HCT116 (cell line): ENCODE results near the gene MAP3K10.

Experiments
- EGR1 ChIP-seq: IDR thresholded peaks from 2 replicates; pipeline ENCODE4 v1.6.1; 2012; ENCODE audit warnings: low read depth
- EZH2 ChIP-seq: fragments of 200-600 bp; sonication (generic); IDR thresholded peaks from 2 replicates; pipeline ENCODE4 v1.6.1; 2017; ENCODE audit warnings: antibody characterized with exemption, mixed run types
- POLR2A ChIP-seq: IDR thresholded peaks from 2 replicates; pipeline ENCODE4 v1.7.0; 2011; ENCODE audit warnings: borderline replicate concordance; ENCODE audit not compliant: insufficient read depth, insufficient read length; ENCODE audit errors: extremely low read depth
- POLR2AphosphoS5 ChIP-seq: IDR thresholded peaks from 2 replicates; pipeline ENCODE4 v1.6.1; 2011; ENCODE audit warnings: mild to moderate bottlenecking, low read depth, low read length, moderate library complexity
- REST ChIP-seq: IDR thresholded peaks from 2 replicates; pipeline ENCODE4 v1.6.1; 2012; ENCODE audit warnings: low read depth
- SP1 ChIP-seq: IDR thresholded peaks from 2 replicates; pipeline ENCODE4 v1.6.1; 2012; ENCODE audit warnings: low read depth
- YY1 ChIP-seq: IDR thresholded peaks from 2 replicates; pipeline ENCODE4 v1.6.1; 2011; ENCODE audit warnings: low read length, low read depth, moderate library complexity, mild to moderate bottlenecking; ENCODE audit not compliant: insufficient replicate concordance; ENCODE audit errors: extremely low read depth
- ZFX ChIP-seq: fragments of 450-650 bp; IDR thresholded peaks from 2 replicates; pipeline ENCODE4 v1.6.1; 2017
- ZNF274 ChIP-seq: fragments of 200-500 bp; sonication (Bioruptor generic); IDR thresholded peaks from 2 replicates; pipeline ENCODE4 v1.6.1; 2014; ENCODE audit warnings: mild to moderate bottlenecking, low read depth, low read length, inconsistent platforms
- TF ChIP-seq, protein P1 (sequence below): IDR thresholded peaks from 2 replicates; pipeline ENCODE4 v1.6.1; 2012
- TF ChIP-seq, protein P2 (sequence below), 3 experiments: fragments of 200-600 bp in 1 of 3; sonication (generic) in 1 of 3; IDR thresholded peaks in 2 of 3; conservative IDR thresholded peaks in 1 of 3; 2 replicates each; pipeline ENCODE4 v1.5.1; 2012 to 2017; ENCODE audit warnings: low read depth in 2 of 3, low read length in 2 of 3, antibody characterized with exemption in 1 of 3, borderline replicate concordance in 1 of 3, control low read depth in 1 of 3, mild to moderate bottlenecking in 1 of 3, mixed read lengths in 1 of 3, mixed run types in 1 of 3, moderate library complexity in 1 of 3; ENCODE audit not compliant: insufficient read depth in 1 of 3

DNA sequence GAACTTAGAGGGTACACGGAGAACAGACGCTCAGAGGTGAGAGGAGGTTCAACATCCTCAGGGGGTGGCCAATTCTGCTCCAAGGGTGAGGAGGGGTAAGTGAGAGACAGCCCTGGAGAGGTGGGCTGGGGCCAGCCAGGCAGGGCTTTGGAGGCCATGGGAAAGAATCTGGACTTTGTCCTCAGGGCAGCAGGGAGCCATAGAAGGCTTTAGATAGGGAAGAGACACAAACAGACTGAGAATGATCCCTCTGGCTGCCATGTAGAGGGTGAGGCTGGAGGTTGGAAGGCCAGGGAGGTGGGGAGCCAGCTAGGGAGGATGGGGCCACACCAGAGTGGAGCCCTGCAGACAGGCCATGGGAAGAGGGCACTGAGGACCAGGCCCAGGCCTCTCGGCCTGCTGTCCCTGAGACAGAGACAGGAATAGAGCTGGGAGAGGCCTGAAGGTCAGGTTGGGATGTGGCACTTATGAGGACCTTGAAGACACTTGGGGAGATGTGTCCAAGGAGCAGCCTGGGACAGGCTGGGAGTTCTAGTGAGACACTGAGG is 64.5 kb downstream of the MAP3K10 start:
- TF ChIP-seq POLR2A = no peak
- TF ChIP-seq, protein P1, sequence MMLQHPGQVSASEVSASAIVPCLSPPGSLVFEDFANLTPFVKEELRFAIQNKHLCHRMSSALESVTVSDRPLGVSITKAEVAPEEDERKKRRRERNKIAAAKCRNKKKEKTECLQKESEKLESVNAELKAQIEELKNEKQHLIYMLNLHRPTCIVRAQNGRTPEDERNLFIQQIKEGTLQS = no peak
- TF ChIP-seq, protein P2, sequence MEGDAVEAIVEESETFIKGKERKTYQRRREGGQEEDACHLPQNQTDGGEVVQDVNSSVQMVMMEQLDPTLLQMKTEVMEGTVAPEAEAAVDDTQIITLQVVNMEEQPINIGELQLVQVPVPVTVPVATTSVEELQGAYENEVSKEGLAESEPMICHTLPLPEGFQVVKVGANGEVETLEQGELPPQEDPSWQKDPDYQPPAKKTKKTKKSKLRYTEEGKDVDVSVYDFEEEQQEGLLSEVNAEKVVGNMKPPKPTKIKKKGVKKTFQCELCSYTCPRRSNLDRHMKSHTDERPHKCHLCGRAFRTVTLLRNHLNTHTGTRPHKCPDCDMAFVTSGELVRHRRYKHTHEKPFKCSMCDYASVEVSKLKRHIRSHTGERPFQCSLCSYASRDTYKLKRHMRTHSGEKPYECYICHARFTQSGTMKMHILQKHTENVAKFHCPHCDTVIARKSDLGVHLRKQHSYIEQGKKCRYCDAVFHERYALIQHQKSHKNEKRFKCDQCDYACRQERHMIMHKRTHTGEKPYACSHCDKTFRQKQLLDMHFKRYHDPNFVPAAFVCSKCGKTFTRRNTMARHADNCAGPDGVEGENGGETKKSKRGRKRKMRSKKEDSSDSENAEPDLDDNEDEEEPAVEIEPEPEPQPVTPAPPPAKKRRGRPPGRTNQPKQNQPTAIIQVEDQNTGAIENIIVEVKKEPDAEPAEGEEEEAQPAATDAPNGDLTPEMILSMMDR (IDR thresholded peaks at IDR 0.05 in 2 of 3, conservative IDR thresholded peaks at IDR 0.05 in 1 of 3; ENCODE audit: borderline replicate concordance in 1 of 3, insufficient read depth in 1 of 3, low read depth in 2 of 3, low read length in 2 of 3) = no peak
- TF ChIP-seq ZNF274 = no peak
- TF ChIP-seq REST = no peak
- TF ChIP-seq YY1 = no peak
- TF ChIP-seq SP1 = no peak
- no peak for TF ChIP-seq POLR2AphosphoS5
- TF ChIP-seq EZH2 = no peak
- no peak for TF ChIP-seq ZFX
- no peak for TF ChIP-seq EGR1
